Lower lobe of right lung (tissue), 2 donors: ENCODE data around the gene FAM120A. TPM values are rescaled to one million over a fixed set of nuclear protein-coding genes. Genes with fewer than 3 reads are reported as not detected.
A peak's percentile ranks its signal among the peaks of the same experiment; 100 is the strongest.

Source experiments
- ATAC-seq, 2 donors: fragments of 200-7000 bp; cut with Tn5 transposase; one replicate each; pipeline ENCODE4 v1.9.1; 2020 to 2022; ENCODE audit warnings: mild to moderate bottlenecking in 2 of 2, moderate library complexity in 2 of 2
- DNase-seq: peaks from one replicate; pipeline ENCODE4 v3.0.0-alpha.2; 2020
- H3K27ac ChIP-seq: fragments of 200-600 bp; one replicate; pipeline ENCODE4 v1.8.0; 2022
- H3K27me3 ChIP-seq: fragments of 200-600 bp; one replicate; pipeline ENCODE4 v1.8.0; 2022; ENCODE audit warnings: low read depth
- H3K36me3 ChIP-seq: fragments of 200-600 bp; one replicate; pipeline ENCODE4 v1.8.0; 2022; ENCODE audit warnings: mild to moderate bottlenecking
- H3K4me1 ChIP-seq: fragments of 200-600 bp; one replicate; pipeline ENCODE4 v1.8.0; 2022
- H3K4me3 ChIP-seq: fragments of 200-600 bp; one replicate; pipeline ENCODE4 v1.8.0; 2022; ENCODE audit warnings: mild to moderate bottlenecking
- H3K9me3 ChIP-seq: fragments of 200-600 bp; one replicate; pipeline ENCODE4 v1.8.0; 2022
- CTCF ChIP-seq: fragments of 200-600 bp; IDR thresholded peaks from one replicate; pipeline ENCODE4 v1.8.0; 2022; ENCODE audit warnings: antibody characterized with exemption, mild to moderate bottlenecking
- intact Hi-C: fragments of 100-400 bp; cut with DNase I; formaldehyde crosslinking; loops from one replicate; pipeline ENCODE4 v1.11.0; 2022
- total RNA-seq: library from RNA; stranded (reverse); fragmentation: NEBNext Ultra II Directional; extraction: Animal tissue kit (Norgen Biotek cat#: 25700); gene quantifications from one replicate; pipeline ENCODE4 v1.2.1, GENCODE V29; 2021
- donor health status: DM: no; HTN: yes; CAD: no; lungs with severe emphysema.

The FAM120A gene
- total RNA-seq, 1 donor from 2014 or later = 114 TPM

GRCh38 chr9:93457006-93457405 lies 5.5 kb downstream of the FAM120A start:
- Histone ChIP-seq H3K36me3 (no peaks in the 10 kb centered on the region), H3K27ac (no peak overlapping the region), H3K4me3 (no peak overlapping the region), H3K9me3 (no peaks in the 10 kb centered on the region), H3K4me1 (peaks cover 80% of the 10 kb centered on the region), H3K27me3 (no peaks in the 10 kb centered on the region)
- intact Hi-C loops = no loop called here
- no peak for DNase-seq
- TF ChIP-seq CTCF = no peak
- ATAC-seq = no peak

GRCh38 chr9:93458712-93459111 lies 7.2 kb downstream of the FAM120A start:
- TF ChIP-seq CTCF = no peak
- intact Hi-C loops = no loop called here
- H3K9me3 ChIP-seq = no peaks in the 10 kb centered on the region
- DNase-seq (no peak), ATAC-seq (no peak)
- no peaks in the 10 kb centered on the region for H3K27me3 ChIP-seq
- H3K27ac ChIP-seq = no peak overlapping the region
- no peak overlapping the region for H3K4me3 ChIP-seq
- peaks cover 90% of the 10 kb centered on the region for H3K4me1 ChIP-seq
- H3K36me3 ChIP-seq = no peaks in the 10 kb centered on the region

GRCh38 chr9:93459432-93459847 lies 8.0 kb downstream of the FAM120A start:
- Histone ChIP-seq H3K27me3 (no peaks in the 10 kb centered on the region), H3K27ac (no peak overlapping the region), H3K36me3 (no peaks in the 10 kb centered on the region), H3K4me1 (peaks cover 90% of the 10 kb centered on the region), H3K9me3 (no peaks in the 10 kb centered on the region), H3K4me3 (no peak overlapping the region)
- no peak for TF ChIP-seq CTCF
- intact Hi-C loops = no loop called here
- ATAC-seq = peak; percentile 13 to 22
- no peak for DNase-seq

GRCh38 chr9:93460689-93461413 lies 9.4 kb downstream of the FAM120A start:
- TF ChIP-seq CTCF = no peak
- Histone ChIP-seq H3K27ac (no peak overlapping the region), H3K4me3 (no peak overlapping the region), H3K27me3 (no peaks in the 10 kb centered on the region), H3K9me3 (no peaks in the 10 kb centered on the region), H3K4me1 (peaks cover 91% of the 10 kb centered on the region), H3K36me3 (no peaks in the 10 kb centered on the region)
- ATAC-seq (no peak), DNase-seq (no peak)
- intact Hi-C loops = no loop called here

- Histone ChIP-seq H3K27me3 (no peaks in the 10 kb centered on the region), H3K36me3 (no peaks in the 10 kb centered on the region), H3K27ac (no peak overlapping the region), H3K4me3 (no peak overlapping the region), H3K9me3 (no peaks in the 10 kb centered on the region), H3K4me1 (peaks cover 91% of the 10 kb centered on the region)
- ATAC-seq (no peak), DNase-seq (no peak)
- intact Hi-C loops = no loop called here
- TF ChIP-seq CTCF = no peak
Observed at GRCh38 chr9:93461414-93461743, 9.9 kb downstream of the FAM120A start.
